ENCODE data around the gene SCAMP1. TPM values are rescaled to one million over a fixed set of nuclear protein-coding genes. Genes with fewer than 3 reads are reported as not detected.

The SCAMP1 gene
- total RNA-seq, 2 experiments from 2014 or later = 18.0 to 41.1 TPM

DNA sequence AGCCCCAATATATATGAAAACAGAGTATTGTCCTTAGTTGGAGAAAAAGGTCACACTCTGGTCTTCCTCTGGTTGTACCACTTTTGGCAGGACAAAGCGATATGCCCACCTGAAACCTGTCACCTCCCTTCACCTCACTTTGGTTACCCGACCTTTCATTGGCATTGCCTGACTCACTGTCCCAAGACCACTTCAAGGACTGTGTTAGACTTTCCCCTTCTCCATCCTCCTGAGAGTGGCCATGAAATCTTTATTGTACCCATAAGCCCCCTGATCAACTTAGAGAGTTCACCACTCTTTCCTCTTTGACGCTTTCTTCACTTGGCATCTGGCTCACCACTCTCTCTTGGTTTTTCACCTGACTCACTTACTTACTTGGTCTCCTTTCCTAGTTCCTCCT is 33.5 kb upstream of the SCAMP1 start:
- ChIA-PET CTCF (ENCODE audit: unreplicated experiment) (no interaction called here), POLR2A (no interaction called here)
- Histone ChIP-seq H3K4me2 (ENCODE audit: low read length) (no peak overlapping the region), H3K4me3 (ENCODE audit: low read depth, low read length, poor library complexity, severe bottlenecking) (no peak overlapping the region), H3K9me3 (ENCODE audit: low read length) (no peaks in the 10 kb centered on the region), H3K36me3 (ENCODE audit: insufficient read depth, low read length) (no peaks in the 10 kb centered on the region), H3K9me2 (ENCODE audit: insufficient read depth, low read length) (no peaks in the 10 kb centered on the region), H3K27ac (ENCODE audit: low read depth, low read length, poor library complexity, severe bottlenecking) (no peak overlapping the region), H2AFZ (ENCODE audit: low read length) (no peak overlapping the region), H4K20me1 (ENCODE audit: insufficient read depth, low read length) (no peaks in the 10 kb centered on the region), H3K79me2 (ENCODE audit: insufficient read depth, low read depth, low read length) (no peaks in the 10 kb centered on the region), H3K4me1 (ENCODE audit: insufficient read depth, low read length, poor library complexity, severe bottlenecking) (no peaks in the 10 kb centered on the region)
- no peak for DNase-seq (ENCODE audit: low spot score)
- no TSS peak for BruUV-seq (replicated peaks)
- TF ChIP-seq, protein P1, sequence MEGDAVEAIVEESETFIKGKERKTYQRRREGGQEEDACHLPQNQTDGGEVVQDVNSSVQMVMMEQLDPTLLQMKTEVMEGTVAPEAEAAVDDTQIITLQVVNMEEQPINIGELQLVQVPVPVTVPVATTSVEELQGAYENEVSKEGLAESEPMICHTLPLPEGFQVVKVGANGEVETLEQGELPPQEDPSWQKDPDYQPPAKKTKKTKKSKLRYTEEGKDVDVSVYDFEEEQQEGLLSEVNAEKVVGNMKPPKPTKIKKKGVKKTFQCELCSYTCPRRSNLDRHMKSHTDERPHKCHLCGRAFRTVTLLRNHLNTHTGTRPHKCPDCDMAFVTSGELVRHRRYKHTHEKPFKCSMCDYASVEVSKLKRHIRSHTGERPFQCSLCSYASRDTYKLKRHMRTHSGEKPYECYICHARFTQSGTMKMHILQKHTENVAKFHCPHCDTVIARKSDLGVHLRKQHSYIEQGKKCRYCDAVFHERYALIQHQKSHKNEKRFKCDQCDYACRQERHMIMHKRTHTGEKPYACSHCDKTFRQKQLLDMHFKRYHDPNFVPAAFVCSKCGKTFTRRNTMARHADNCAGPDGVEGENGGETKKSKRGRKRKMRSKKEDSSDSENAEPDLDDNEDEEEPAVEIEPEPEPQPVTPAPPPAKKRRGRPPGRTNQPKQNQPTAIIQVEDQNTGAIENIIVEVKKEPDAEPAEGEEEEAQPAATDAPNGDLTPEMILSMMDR (conservative IDR thresholded peaks at IDR 0.05; ENCODE audit: low read length) = no peak
- no peak for TF ChIP-seq EZH2phosphoT487 (IDR thresholded peaks at IDR 0.05; ENCODE audit: borderline replicate concordance, low read depth, low read length)
- intact Hi-C loops (cut with micrococcal nuclease; ENCODE audit: unreplicated experiment) = no loop called here

DNA sequence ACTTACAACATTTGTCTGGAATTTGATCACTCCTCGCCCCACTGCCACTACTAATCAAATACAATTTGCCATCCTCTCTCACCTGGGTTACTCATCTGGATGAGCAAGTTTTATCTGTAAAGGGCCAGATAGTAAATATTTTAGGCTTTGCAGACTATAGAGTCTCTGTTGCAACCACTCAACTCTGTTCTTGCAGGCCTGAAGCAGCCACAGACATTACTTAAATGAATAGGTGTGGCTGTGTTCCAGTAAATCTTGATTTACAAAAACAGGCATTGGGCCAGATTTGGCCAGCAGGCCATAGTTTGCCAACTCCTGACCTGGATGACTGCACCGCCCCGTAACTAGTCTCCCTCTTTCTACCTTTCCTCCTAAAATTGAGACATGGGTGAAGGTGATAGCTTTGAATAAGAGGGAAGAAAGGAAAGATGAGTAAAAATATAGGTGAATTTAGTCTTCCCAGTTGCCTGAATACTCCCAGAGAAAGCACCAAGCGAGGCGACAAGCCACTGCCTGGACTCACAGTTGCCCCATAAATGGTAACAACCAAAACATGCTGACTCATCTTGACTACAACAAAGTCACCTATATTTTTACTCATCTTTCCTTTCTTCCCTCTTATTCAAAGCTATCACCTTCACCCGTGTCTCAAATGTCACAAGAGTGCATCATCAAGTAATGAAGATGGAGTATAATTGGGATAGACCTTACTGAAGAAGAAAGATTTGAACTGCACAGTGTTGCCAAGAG is 32.5 kb upstream of the SCAMP1 start:
- no peaks in the 10 kb centered on the region for H3K36me3 ChIP-seq (ENCODE audit: insufficient read depth, low read length)

More for the DNA sequence above, 32.5 kb upstream of the SCAMP1 start:
- Histone ChIP-seq H3K9me2 (ENCODE audit: insufficient read depth, low read length) (no peaks in the 10 kb centered on the region), H3K4me2 (ENCODE audit: low read length) (no peak overlapping the region), H3K27ac (ENCODE audit: low read depth, low read length, poor library complexity, severe bottlenecking) (no peak overlapping the region), H3K4me1 (ENCODE audit: insufficient read depth, low read length, poor library complexity, severe bottlenecking) (no peaks in the 10 kb centered on the region), H3K4me3 (ENCODE audit: low read depth, low read length, poor library complexity, severe bottlenecking) (no peak overlapping the region), H3K79me2 (ENCODE audit: insufficient read depth, low read depth, low read length) (no peaks in the 10 kb centered on the region), H2AFZ (ENCODE audit: low read length) (no peak overlapping the region), H4K20me1 (ENCODE audit: insufficient read depth, low read length) (no peaks in the 10 kb centered on the region), H3K9me3 (ENCODE audit: low read length) (no peaks in the 10 kb centered on the region)
- intact Hi-C loops (cut with micrococcal nuclease; ENCODE audit: unreplicated experiment) = no loop called here
- BruUV-seq (replicated peaks) = no TSS peak
- POLR2A ChIA-PET = no interaction called here
- DNase-seq (ENCODE audit: low spot score) = no peak
- no peak for TF ChIP-seq EZH2phosphoT487 (IDR thresholded peaks at IDR 0.05; ENCODE audit: borderline replicate concordance, low read depth, low read length)
- TF ChIP-seq, protein P1 (conservative IDR thresholded peaks at IDR 0.05; ENCODE audit: low read length) = no peak
- CTCF ChIA-PET (ENCODE audit: unreplicated experiment) = no interaction called here

All from OCI-LY7 (cell line).